ENCODE results near the gene LTB. TPM values are rescaled to one million over a fixed set of nuclear protein-coding genes. Genes with fewer than 3 reads are reported as not detected.
A peak's percentile ranks its signal among the peaks of the same experiment; 100 is the strongest.

Gene LTB
- total and polyA plus RNA-seq, 4 experiments from 2014 or later: 802 to 3,276 (median 1,633) TPM

DNA sequence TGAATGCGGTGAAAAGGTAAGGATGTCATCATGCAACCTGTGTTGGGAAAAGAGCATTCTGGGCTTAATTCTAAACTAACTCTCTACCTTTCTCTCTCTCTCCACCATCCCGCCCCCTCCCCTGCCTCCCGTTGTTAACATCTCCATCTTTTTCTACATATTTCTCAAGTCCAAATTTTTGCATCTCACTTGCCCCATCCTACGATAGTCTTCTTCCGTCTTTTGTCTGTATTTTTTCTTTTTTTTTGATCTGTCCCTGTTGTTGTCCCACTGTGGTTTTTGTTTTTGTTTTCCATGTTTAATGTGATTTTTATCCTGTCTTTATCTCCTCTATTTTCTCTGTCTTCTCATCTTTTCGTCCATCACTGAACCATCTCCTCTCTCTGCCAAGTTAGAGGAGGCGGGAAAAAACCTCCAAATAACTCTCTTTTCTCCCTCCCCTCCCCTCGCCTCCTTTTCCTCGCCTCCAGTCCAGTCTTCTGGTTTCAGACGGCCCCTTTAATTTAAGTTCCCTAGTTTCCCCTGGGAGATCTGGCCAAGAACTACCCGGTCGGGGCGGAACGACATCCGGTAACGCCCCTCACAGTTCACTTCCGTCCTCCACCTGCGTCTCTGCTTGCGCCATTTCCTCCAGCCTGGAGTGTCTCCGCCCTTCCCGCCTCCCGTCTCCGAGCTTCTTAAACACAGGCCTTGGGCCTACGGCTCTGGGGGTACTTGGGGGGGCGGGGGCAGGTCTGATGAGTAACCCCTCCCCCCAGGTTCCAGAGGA is 35.1 kb downstream of the LTB start, which contains the start of gene NFKBIL1:
Gene NFKBIL1 (plus strand): TSS at position 651 of the 769 bp plus-strand sequence. CDS start 87 bp downstream, at position 738.
- Histone ChIP-seq H3K27ac (ENCODE audit: low read depth, low read length) (peak within 1 kb of the TSS; percentile 85), H3K4me3 (ENCODE audit: low read length in 2 of 2) (peak within 1 kb of the TSS; percentile 55 to 79), H3K4me1 (ENCODE audit: insufficient read depth, low read length) (peaks cover 45% of the 10 kb centered on the region), H3K27me3 (ENCODE audit: insufficient read depth, low read length) (no peaks in the 10 kb centered on the region), H3K9me3 (ENCODE audit: control insufficient read depth in 1 of 2, low read length in 2 of 2) (no peaks in the 10 kb centered on the region), H3K36me3 (ENCODE audit: insufficient read depth, low read length) (peaks cover 4% of the 10 kb centered on the region)
- intact Hi-C loops (cut with micrococcal nuclease): loop anchor here (1.0 to 5.0 kb wide), 10 partner anchors 33 to 410 kb away; partner anchors contain the start of genes ABHD16A, BAG6, GPANK1 and NELFE
- H3K9me3 Mint-ChIP-seq: no peaks in the 10 kb centered on the region
- peak within 1 kb of the TSS; percentile 85 to 93 (median 88) for H3K4me3 Mint-ChIP-seq
- peak within 1 kb of the TSS; percentile 93 to 99 (median 97) for H3K27ac Mint-ChIP-seq
- no peaks in the 10 kb centered on the region for H3K27me3 Mint-ChIP-seq
- peak; percentile 83 to 91 (median 85) for DNase-seq
- H3K4me1 Mint-ChIP-seq: peaks cover 24 to 49% (median 36%) of the 10 kb centered on the region in 4 donors
- POLR2A ChIA-PET (ENCODE audit: partially characterized antibody): interaction anchor here (0.6 to 52.5 kb wide), 12 partner anchors 9 to 118 kb away, joined by 3 to 3597 read pairs (median 3); partner anchors contain the start of genes GPANK1, LST1, LTA and LTB
- CTCF ChIA-PET (ENCODE audit: partially characterized antibody): interaction anchor here (0.6 to 35.1 kb wide), 12 partner anchors 9 to 405 kb away, joined by 3 to 1152 read pairs (median 5); partner anchors contain the start of genes LST1, LTB, NCR3 and TNF
- peaks cover 0 to 10% of the 10 kb centered on the region in 2 donors for H3K36me3 Mint-ChIP-seq

DNA sequence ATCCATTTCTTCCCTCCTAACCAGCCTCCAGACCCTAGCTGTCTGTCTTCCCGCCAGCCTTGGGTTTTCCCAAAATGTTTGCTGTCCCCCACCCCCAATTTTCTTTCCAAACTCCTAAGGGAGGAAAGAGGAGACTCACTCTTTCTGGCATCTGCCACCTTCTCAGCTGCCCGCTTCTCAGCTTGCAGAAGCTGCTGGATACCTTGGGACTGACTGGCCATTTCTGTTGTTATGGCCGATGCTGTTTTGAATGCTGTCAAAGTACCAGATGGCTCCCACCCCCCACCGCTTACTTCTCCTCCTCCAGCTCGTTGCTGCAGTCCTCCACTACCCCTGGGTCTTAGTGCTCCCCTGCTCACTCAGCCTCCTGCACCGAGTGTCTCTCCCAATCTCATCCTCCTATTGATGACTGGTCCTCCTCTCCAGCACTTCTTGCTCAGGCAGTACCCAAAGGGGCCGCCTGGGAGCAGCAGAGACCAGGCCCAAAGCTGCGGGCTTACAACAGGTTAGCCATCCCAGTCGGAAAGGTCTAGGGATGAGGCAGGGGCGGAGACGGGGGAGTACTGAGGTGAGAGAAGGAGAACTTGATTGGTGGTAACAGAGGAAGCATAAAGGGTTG is 35.8 kb downstream of the LTB start, which contains the start of gene ATP6V1G2:
Gene ATP6V1G2 (minus strand): TSS at position 270 of the 619 bp plus-strand sequence. CDS start 49 bp downstream, at position 221.
- peaks cover 0 to 15% of the 10 kb centered on the region in 2 donors for H3K36me3 Mint-ChIP-seq
- DNase-seq: peak; percentile 76 to 87 (median 80)
- peak within 1 kb of the TSS; percentile 93 to 99 (median 97) for H3K27ac Mint-ChIP-seq
- Histone ChIP-seq H3K27me3 (ENCODE audit: insufficient read depth, low read length) (no peaks in the 10 kb centered on the region), H3K9me3 (ENCODE audit: control insufficient read depth in 1 of 2, low read length in 2 of 2) (no peaks in the 10 kb centered on the region), H3K4me3 (ENCODE audit: low read length in 2 of 2) (peak within 1 kb of the TSS; percentile 55 to 79), H3K27ac (ENCODE audit: low read depth, low read length) (peak within 1 kb of the TSS; percentile 85), H3K36me3 (ENCODE audit: insufficient read depth, low read length) (peaks cover 4% of the 10 kb centered on the region), H3K4me1 (ENCODE audit: insufficient read depth, low read length) (peaks cover 45% of the 10 kb centered on the region)
- CTCF ChIA-PET (ENCODE audit: partially characterized antibody): interaction anchor here (0.9 to 35.1 kb wide), 9 partner anchors 10 to 406 kb away, joined by 3 to 1152 read pairs (median 5); partner anchors contain the start of genes LST1, LTB, NCR3 and TNF
- H3K4me1 Mint-ChIP-seq: peaks cover 23 to 53% (median 37%) of the 10 kb centered on the region in 4 donors
- H3K9me3 Mint-ChIP-seq: peaks cover 0 to 2% (median 0%) of the 10 kb centered on the region in 8 donors
- peak within 1 kb of the TSS; percentile 85 to 93 (median 88) for H3K4me3 Mint-ChIP-seq
- POLR2A ChIA-PET (ENCODE audit: partially characterized antibody): interaction anchor here (0.6 to 52.5 kb wide), 8 partner anchors 8 to 106 kb away, joined by 3 to 3597 read pairs (median 4); partner anchors contain the start of genes LST1, LTA, LTB and MICB
- intact Hi-C loops (cut with micrococcal nuclease): loop anchor here (1.0 to 5.0 kb wide), 4 partner anchors 52 to 411 kb away; partner anchors contain the start of genes GPANK1, NELFE and SKIC2
- H3K27me3 Mint-ChIP-seq: no peaks in the 10 kb centered on the region

- Mint-ChIP-seq H3K27ac (peak overlapping the region in 1 of 7 donors; percentile 9), H3K4me1 (peaks cover 26 to 59% (median 41%) of the 10 kb centered on the region in 4 donors), H3K4me3 (peak overlapping the region in 2 of 8 donors; percentile 7 to 43), H3K36me3 (peaks cover 8 to 20% of the 10 kb centered on the region in 2 donors), H3K9me3 (peaks cover 0 to 2% (median 0%) of the 10 kb centered on the region in 8 donors), H3K27me3 (no peaks in the 10 kb centered on the region)
- CTCF ChIA-PET (ENCODE audit: partially characterized antibody): interaction anchor here (2.3 to 35.1 kb wide), 3 partner anchors 37 to 407 kb away, joined by 5 to 1152 read pairs (median 595); partner anchors contain the start of genes LST1, LTB, NCR3 and TNF
- intact Hi-C loops (cut with micrococcal nuclease): loop anchor here (5.0 kb wide), 1 partner anchor 412 kb away; the partner anchor contains the start of genes NELFE and SKIC2
- Histone ChIP-seq H3K9me3 (ENCODE audit: control insufficient read depth in 1 of 2, low read length in 2 of 2) (no peaks in the 10 kb centered on the region), H3K4me3 (ENCODE audit: low read length in 2 of 2) (no peak overlapping the region), H3K27ac (ENCODE audit: low read depth, low read length) (no peak overlapping the region), H3K27me3 (ENCODE audit: insufficient read depth, low read length) (no peaks in the 10 kb centered on the region), H3K36me3 (ENCODE audit: insufficient read depth, low read length) (peaks cover 6% of the 10 kb centered on the region), H3K4me1 (ENCODE audit: insufficient read depth, low read length) (peaks cover 45% of the 10 kb centered on the region)
- POLR2A ChIA-PET (ENCODE audit: partially characterized antibody): interaction anchor here (52.5 kb wide), 1 partner anchor 37 kb away, joined by 3597 read pairs; the partner anchor contains the start of genes LST1, LTA, LTB and NCR3
- no peak for DNase-seq
Observed at GRCh38 chr6:31545291-31545690, 36.9 kb downstream of the LTB start.

- H3K27ac ChIP-seq (ENCODE audit: low read depth, low read length): no peak overlapping the region
- DNase-seq: no peak
- no peaks in the 10 kb centered on the region for H3K27me3 Mint-ChIP-seq
- peaks cover 12% of the 10 kb centered on the region for H3K36me3 ChIP-seq (ENCODE audit: insufficient read depth, low read length)
- no peak overlapping the region for H3K4me3 ChIP-seq (ENCODE audit: low read length in 2 of 2)
- peaks cover 0 to 4% (median 0%) of the 10 kb centered on the region in 8 donors for H3K9me3 Mint-ChIP-seq
- H3K27ac Mint-ChIP-seq: peak overlapping the region in 4 of 7 donors; percentile 9 to 29 (median 24)
- peaks cover 14 to 24% of the 10 kb centered on the region in 2 donors for H3K36me3 Mint-ChIP-seq
- ChIA-PET CTCF (ENCODE audit: partially characterized antibody) (interaction anchor here (21.7 to 35.1 kb wide), 2 partner anchors 37 to 54 kb away, joined by 595 to 1152 read pairs; partner anchors contain the start of genes LST1, LTB, NCR3 and TNF), POLR2A (ENCODE audit: partially characterized antibody) (interaction anchor here (52.5 kb wide), 1 partner anchor 38 kb away, joined by 3597 read pairs; the partner anchor contains the start of genes LST1, LTA, LTB and NCR3)
- peaks cover 32 to 65% (median 47%) of the 10 kb centered on the region in 4 donors for H3K4me1 Mint-ChIP-seq
- intact Hi-C loops (cut with micrococcal nuclease): loop anchor here (5.0 kb wide), 3 partner anchors 272 to 413 kb away; partner anchors contain the start of genes HLA-C, HSPA1A, HSPA1L and NELFE
- peaks cover 52% of the 10 kb centered on the region for H3K4me1 ChIP-seq (ENCODE audit: insufficient read depth, low read length)
- no peaks in the 10 kb centered on the region for H3K9me3 ChIP-seq (ENCODE audit: control insufficient read depth in 1 of 2, low read length in 2 of 2)
- H3K27me3 ChIP-seq (ENCODE audit: insufficient read depth, low read length): no peaks in the 10 kb centered on the region
- H3K4me3 Mint-ChIP-seq: peak overlapping the region in 1 of 8 donors; percentile 2
Observed at GRCh38 chr6:31544676-31545075, 37.5 kb downstream of the LTB start.

GRCh38 chr6:31543639-31544038 is 38.6 kb downstream of the LTB start:
- ChIA-PET CTCF (ENCODE audit: partially characterized antibody) (interaction anchor here (1.5 to 35.1 kb wide), 3 partner anchors 50 to 283 kb away, joined by 3 to 1152 read pairs (median 49); partner anchors contain the start of gene NCR3), POLR2A (ENCODE audit: partially characterized antibody) (interaction anchor here (3.2 to 52.5 kb wide), 3 partner anchors 39 to 108 kb away, joined by 24 to 3597 read pairs (median 152); partner anchors contain the start of genes BAG6, LST1, LTA and LTB)
- Mint-ChIP-seq H3K27ac (peak overlapping the region in 1 of 7 donors; percentile 100), H3K27me3 (no peaks in the 10 kb centered on the region), H3K9me3 (peaks cover 0 to 4% (median 0%) of the 10 kb centered on the region in 8 donors), H3K36me3 (peaks cover 23 to 35% of the 10 kb centered on the region in 2 donors), H3K4me3 (peak overlapping the region in 1 of 8 donors; percentile 37), H3K4me1 (peaks cover 40 to 71% (median 54%) of the 10 kb centered on the region in 4 donors)
- no peaks in the 10 kb centered on the region for H3K27me3 ChIP-seq (ENCODE audit: insufficient read depth, low read length)
- no peaks in the 10 kb centered on the region for H3K9me3 ChIP-seq (ENCODE audit: control insufficient read depth in 1 of 2, low read length in 2 of 2)
- H3K36me3 ChIP-seq (ENCODE audit: insufficient read depth, low read length): peaks cover 18% of the 10 kb centered on the region
- intact Hi-C loops (cut with micrococcal nuclease): loop anchor here (2.0 to 5.0 kb wide), 3 partner anchors 143 to 274 kb away; partner anchors contain the start of genes HLA-C, HSPA1A and HSPA1L
- peaks cover 59% of the 10 kb centered on the region for H3K4me1 ChIP-seq (ENCODE audit: insufficient read depth, low read length)
- no peak overlapping the region for H3K4me3 ChIP-seq (ENCODE audit: low read length in 2 of 2)
- peak overlapping the region; percentile 94 for H3K27ac ChIP-seq (ENCODE audit: low read depth, low read length)
- DNase-seq: no peak
